Retinal pigment epithelial cell (primary cell): Measurements from ENCODE around the gene PCNT.

ENCODE experiments used
- DNase-seq: peaks from one replicate; pipeline ENCODE4 v3.0.0-alpha.2; 2010; ENCODE audit warnings: low read depth
- H3K4me3 ChIP-seq: 2 replicates; pipeline ENCODE4 v1.5.1; 2011; ENCODE audit warnings: mild to moderate bottlenecking, low read length, control low read depth, moderate library complexity
- TF ChIP-seq, protein P1 (sequence below): conservative IDR thresholded peaks from 2 replicates; pipeline ENCODE4 v1.5.1; 2011; ENCODE audit warnings: low read depth, low read length, control low read depth, inconsistent platforms

The PCNT gene

DNA sequence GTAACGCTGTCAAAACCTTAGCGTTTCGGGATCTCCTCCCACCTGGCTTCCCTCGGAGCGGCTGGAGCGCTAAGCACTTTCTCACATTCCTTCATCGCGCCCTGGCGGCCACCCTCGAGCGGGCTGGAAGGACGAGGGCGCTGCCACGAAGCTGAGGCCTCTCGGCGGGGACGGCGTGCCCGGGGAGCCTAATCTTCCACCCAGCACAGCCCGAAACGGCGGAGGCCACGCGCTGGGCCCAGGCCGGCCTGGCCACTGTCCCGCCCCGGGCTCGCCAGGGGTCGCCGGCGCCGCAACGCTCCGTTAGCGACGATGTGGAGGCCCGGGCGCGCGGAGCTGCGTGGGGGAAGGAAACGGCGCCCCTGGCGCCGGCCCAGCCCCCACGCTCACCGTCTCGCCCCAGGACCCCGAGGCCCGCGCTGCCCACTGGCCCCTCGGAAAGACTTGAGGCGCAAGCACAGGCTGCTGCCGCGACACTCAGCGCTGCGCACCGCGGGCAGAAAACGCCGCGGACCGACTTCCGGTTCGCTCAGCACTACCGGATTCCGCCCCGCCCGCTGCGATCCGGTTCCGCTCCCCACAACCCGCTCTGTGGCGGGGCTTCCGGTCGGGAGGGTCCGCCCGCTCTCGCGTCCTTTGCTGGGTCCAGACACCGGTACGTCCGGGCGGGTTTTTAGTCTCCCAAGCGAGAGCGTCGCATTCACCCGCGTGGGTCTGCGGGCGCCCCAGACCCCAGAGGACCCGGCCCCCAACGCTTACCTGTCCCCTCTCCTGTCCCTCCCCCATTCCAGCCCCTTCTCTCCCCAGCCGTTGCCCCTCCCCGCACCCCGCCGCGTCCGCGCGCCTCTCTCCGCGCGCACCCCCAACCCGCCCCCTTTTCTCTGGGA is 38.0 kb upstream of the PCNT start, which contains the start of gene YBEY:
Gene YBEY (plus strand): TSS at position 582 of the 887 bp plus-strand sequence. CDS start 572 bp downstream, outside the sequence.
- peak within 1 kb of the TSS; percentile 59 for H3K4me3 ChIP-seq
- TF ChIP-seq, protein P1, sequence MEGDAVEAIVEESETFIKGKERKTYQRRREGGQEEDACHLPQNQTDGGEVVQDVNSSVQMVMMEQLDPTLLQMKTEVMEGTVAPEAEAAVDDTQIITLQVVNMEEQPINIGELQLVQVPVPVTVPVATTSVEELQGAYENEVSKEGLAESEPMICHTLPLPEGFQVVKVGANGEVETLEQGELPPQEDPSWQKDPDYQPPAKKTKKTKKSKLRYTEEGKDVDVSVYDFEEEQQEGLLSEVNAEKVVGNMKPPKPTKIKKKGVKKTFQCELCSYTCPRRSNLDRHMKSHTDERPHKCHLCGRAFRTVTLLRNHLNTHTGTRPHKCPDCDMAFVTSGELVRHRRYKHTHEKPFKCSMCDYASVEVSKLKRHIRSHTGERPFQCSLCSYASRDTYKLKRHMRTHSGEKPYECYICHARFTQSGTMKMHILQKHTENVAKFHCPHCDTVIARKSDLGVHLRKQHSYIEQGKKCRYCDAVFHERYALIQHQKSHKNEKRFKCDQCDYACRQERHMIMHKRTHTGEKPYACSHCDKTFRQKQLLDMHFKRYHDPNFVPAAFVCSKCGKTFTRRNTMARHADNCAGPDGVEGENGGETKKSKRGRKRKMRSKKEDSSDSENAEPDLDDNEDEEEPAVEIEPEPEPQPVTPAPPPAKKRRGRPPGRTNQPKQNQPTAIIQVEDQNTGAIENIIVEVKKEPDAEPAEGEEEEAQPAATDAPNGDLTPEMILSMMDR, result peak; percentile 41
- DNase-seq, result peak; percentile 72

DNA sequence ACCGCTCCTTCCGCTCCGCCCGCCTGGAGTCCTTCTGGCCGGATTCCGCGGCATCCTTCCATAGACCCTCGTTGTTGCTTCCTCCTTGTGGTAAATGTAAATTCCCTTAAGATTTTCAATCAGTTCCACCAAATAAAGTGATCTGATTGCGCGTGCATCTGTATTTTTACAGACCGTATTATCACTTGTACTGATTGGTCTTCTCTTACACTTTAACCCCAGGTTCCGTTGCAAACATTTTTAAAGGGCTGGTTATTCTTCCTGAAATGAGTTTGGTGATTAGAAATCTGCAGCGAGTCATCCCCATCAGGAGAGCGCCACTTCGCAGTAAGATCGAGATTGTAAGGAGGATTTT is 37.3 kb upstream of the PCNT start:
- TF ChIP-seq, protein P1, result no peak
- no peak for DNase-seq
- H3K4me3 ChIP-seq, result peak overlapping the region; percentile 59

GRCh38 chr21:46287541-46287940 is 36.4 kb upstream of the PCNT start:
- DNase-seq, result no peak
- TF ChIP-seq, protein P1, result no peak
- no peak overlapping the region for H3K4me3 ChIP-seq

GRCh38 chr21:46289655-46290179 is 34.2 kb upstream of the PCNT start:
- TF ChIP-seq, protein P1, result no peak
- no peak overlapping the region for H3K4me3 ChIP-seq
- DNase-seq, result no peak

GRCh38 chr21:46291561-46291960 is 32.4 kb upstream of the PCNT start:
- TF ChIP-seq, protein P1, result no peak
- DNase-seq, result no peak
- H3K4me3 ChIP-seq, result no peak overlapping the region

- no peak for DNase-seq
- H3K4me3 ChIP-seq, result no peak overlapping the region
Measured at GRCh38 chr21:46294647-46295176, 29.2 kb upstream of the PCNT start.

More at GRCh38 chr21:46294647-46295176, 29.2 kb upstream of the PCNT start:
- TF ChIP-seq, protein P1, result no peak
